Measurements from ENCODE around the gene ART1.
"Not testable (repeated sequence)": the region's sequence is repeated elsewhere in the genome, so short reads cannot be mapped to it uniquely, and the experiment has no call there.

The ART1 gene

DNA sequence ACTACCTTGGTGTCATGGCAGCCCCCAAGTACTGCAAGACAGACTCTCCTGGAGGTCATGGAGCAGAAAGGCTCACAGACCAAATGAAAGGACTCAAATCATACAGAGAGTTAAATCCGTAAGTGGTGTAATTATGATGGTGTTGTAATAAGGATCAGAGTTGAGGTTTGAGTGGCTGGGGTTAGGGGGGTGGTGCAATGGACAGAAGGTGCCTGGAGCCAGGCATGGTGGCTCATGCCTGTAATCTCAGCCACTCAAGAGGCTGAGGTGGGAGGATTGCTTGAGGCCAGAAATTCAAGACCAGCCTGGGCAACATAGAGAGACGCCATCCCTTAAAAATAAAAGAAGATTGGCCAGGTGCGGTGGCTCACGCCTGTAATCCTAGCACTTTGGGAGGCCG lies 21.8 kb upstream of the ART1 start:
- H3K9me3 Mint-ChIP-seq, result no peaks in the 10 kb centered on the region
- ATAC-seq (no peak), DNase-seq (no peak)
- no peak overlapping the region for H3K27ac Mint-ChIP-seq
- H3K4me3 Mint-ChIP-seq, result no peak overlapping the region
- H3K4me1 Mint-ChIP-seq, result peaks cover 11% of the 10 kb centered on the region
- peaks cover 12% of the 10 kb centered on the region for H3K27me3 Mint-ChIP-seq

DNA sequence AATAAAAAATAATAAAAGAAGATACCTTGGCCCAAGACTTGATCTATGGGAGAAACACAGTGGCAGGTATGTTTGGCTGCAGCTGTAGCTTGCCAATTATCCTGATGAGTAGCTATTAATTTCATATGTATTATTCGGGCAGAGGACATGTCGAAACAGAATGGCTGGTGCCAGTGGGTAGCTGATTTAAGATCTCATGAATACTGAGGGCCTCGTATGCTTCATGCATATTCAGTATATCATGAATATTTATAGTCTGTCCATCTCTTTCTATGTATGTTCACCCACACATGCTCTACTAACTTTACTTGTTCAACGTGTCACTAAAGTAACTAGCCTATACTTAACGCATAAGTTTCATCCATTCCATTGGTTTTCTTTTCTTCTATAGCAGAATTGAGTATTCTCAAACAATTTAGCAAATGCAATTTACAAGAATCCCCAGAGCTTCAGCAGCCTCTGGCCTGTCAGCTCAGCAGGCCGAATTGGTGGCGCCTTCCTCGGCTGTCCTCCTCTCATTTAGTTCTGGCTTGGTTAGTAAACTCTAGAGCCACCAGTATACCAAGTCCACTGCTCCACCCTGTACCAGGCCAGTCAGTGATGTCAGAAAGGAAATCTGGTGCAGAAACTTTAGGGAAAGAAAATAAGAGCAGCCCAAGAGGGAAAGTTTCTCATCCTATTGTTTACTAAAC lies 21.0 kb upstream of the ART1 start:
- Mint-ChIP-seq H3K9me3 (no peaks in the 10 kb centered on the region), H3K27ac (no peak overlapping the region), H3K4me3 (no peak overlapping the region), H3K4me1 (peaks cover 11% of the 10 kb centered on the region), H3K27me3 (peaks cover 12% of the 10 kb centered on the region)
- DNase-seq (no peak), ATAC-seq (no peak)

DNA sequence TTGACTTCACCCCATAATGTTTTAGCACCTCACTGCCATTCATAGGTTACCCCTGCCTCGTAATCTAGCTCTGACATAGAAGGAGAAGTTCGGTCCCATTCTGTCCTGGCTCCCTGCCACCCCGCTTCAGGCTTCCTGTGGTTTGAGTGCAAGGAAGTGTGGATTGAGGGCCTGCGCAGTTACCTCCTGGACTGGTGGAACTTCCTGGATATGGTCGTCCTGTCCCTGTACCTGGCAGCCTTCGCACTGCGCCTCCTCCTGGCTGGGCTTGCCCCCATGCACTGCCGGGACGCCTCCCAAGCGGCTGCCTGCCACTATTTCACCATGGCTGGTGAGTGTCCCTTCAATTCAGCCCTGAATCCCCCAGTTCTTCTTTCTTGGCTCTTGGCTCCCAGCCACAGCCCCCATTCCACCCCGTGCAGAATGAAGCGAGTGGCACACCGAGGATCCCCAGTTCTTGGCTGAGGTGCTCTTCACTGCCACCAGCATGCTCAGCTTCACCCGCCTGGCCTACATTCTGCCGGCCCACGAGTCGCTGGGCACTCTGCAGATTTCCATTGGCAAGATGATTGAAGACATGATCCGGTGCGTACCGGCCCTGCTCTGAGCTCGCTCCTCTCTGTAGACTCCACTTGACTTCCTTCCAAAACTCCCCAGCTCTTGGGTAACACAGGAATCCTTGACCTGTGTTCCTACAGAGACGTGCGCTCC lies 18.5 kb upstream of the ART1 start:
- DNase-seq (no peak), ATAC-seq (peak; percentile 54)
- H3K27ac Mint-ChIP-seq, result peak overlapping the region; percentile 36
- peaks cover 12% of the 10 kb centered on the region for H3K27me3 Mint-ChIP-seq
- H3K4me1 Mint-ChIP-seq, result peaks cover 11% of the 10 kb centered on the region
- H3K4me3 Mint-ChIP-seq, result no peak overlapping the region
- no peaks in the 10 kb centered on the region for H3K9me3 Mint-ChIP-seq

DNA sequence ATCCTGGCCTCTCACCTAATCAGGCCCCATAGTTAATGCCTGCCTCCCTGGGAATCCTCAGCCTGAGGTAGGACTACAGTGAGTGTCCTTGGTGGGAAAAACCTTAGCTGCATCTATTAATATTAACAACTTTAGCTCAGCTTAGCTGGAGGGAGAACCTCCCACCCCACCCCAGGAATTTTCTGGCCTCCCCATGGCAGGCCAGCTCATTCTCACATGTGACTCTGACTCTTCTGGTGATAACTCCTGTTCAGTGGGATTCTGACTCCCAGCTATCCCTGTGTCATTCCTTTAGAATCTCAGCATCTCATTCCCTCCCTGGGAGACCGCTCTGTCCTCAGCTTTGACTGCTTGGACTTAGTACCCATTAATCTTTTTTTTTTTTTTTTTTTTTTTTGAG lies 17.6 kb upstream of the ART1 start:
- no peak overlapping the region for H3K27ac Mint-ChIP-seq
- peaks cover 12% of the 10 kb centered on the region for H3K27me3 Mint-ChIP-seq
- H3K4me1 Mint-ChIP-seq, result peaks cover 11% of the 10 kb centered on the region
- DNase-seq (no peak), ATAC-seq (no peak)
- no peaks in the 10 kb centered on the region for H3K9me3 Mint-ChIP-seq
- no peak overlapping the region for H3K4me3 Mint-ChIP-seq

DNA sequence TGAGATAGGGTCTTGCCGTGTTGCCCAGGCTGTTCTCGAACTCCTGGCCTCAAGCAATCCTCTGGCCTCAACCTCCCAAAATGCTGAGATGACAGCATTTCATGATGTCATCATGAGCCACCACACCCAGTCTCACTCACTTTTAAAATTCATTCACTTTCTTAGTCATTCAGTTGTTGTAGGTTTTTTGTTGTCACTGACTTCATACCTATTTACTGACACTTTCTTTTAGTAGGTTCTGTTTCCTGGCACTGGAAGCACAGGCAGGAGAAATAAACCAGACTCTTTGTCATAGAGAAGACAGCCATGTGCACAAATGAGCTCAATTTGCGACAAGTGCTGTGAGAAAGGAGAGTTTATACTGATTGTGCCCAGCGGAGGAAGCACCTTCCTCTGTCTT lies 13.6 kb upstream of the ART1 start:
- H3K27ac Mint-ChIP-seq, result peak overlapping the region in 1 of 2 donors; percentile 6
- no peak for DNase-seq
- no peaks in the 10 kb centered on the region for H3K9me3 Mint-ChIP-seq
- H3K27me3 Mint-ChIP-seq, result peaks cover 10% of the 10 kb centered on the region
- no peak for ATAC-seq
- peaks cover 7% of the 10 kb centered on the region for H3K4me1 Mint-ChIP-seq
- no peak overlapping the region for H3K4me3 Mint-ChIP-seq

DNA sequence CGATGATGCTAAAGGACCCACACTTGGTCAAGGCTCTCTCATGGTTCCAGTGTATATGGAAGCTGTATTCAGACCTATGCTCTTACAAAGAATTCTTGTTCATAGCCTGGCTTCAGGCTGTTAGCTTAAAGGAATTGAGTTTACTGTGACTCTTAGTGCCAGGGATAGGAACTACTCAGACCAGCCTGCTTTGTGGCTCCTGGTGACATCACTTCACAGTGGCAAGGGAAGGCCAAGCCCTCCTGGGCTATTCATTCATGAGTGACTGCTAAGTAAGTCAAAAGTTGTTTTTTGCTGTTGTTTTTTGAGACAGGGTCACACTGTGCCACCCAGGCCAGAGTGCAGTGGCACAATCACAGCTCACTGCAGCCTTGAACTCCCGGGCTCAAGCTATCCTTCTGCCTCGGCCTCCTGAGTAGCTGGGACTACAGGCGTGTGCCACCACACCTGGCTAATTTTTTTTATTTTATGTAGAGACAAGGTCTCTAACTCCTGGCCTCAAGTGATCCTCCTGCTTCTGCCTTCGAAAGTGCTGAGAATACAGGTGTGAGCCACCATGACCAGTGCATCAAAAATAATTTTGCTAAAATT lies 12.8 kb upstream of the ART1 start:
- DNase-seq (no peak), ATAC-seq (no peak)
- H3K9me3 Mint-ChIP-seq, result no peaks in the 10 kb centered on the region
- peaks cover 2% of the 10 kb centered on the region for H3K27me3 Mint-ChIP-seq
- H3K4me3 Mint-ChIP-seq, result no peak overlapping the region
- no peaks in the 10 kb centered on the region for H3K4me1 Mint-ChIP-seq
- peak overlapping the region in 1 of 2 donors; percentile 44 for H3K27ac Mint-ChIP-seq

DNA sequence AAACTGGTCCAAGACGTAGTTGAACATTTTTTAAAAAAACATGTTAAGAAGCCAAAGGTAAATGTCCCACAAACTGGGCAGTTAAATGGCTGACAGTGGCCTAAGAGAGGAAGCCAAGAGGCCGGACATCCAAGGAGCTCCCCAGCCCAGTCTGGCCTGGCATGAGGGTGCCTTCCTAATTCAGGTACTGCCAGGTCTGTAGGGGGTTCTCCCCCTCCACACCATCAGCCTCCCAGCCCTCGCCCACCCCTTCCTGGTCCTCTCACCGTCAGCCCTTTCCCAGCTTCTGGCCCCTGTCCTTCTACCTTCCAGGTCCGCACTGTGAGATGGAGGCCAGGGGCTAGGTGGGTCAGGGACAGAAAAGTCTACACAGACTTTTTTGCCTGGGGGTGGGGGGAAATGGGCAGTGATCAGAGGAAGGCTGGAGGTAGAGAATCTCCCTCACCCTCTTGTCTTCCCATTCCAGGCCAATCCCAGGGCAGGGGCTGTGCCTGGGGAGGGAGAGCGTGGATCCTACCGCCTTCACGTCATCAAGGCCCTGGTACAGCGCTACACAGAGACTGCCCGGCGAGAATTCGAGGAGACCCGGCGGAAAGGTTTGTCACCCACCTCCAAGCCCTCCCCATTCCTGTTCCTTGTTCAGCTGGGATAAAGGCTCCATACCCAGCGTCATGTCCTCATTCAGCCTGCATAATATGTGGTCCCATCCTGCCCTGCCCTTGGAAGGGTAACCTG lies 9.1 kb upstream of the ART1 start:
- peaks cover 19% of the 10 kb centered on the region for H3K27me3 Mint-ChIP-seq
- DNase-seq, result no peak
- no peak overlapping the region for H3K4me3 Mint-ChIP-seq
- no peak overlapping the region for H3K27ac Mint-ChIP-seq
- no peak for ATAC-seq
- H3K9me3 Mint-ChIP-seq, result no peaks in the 10 kb centered on the region
- no peaks in the 10 kb centered on the region for H3K4me1 Mint-ChIP-seq

DNA sequence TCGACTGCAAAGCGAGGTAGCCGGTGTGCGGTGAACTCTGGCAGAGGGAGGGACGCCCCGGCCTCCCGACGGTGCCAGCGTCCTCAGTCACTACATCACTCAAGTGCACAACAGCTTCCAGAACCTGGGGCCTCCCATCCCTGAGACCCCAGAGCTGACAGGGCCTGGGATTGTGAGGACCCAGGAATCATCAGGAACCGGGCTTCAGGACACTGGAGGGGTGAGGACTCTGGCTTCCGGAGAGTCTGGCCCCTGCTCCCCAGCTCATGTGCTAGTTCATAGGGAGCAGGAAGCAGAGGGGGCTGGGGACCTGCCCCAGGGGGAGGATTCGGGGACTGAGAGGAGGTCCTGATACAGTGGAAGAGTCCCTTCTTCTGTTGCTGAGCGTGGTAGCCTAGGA lies 7.7 kb upstream of the ART1 start:
- Mint-ChIP-seq H3K27me3 (peaks cover 30% of the 10 kb centered on the region), H3K4me3 (no peak overlapping the region), H3K4me1 (peaks cover 7% of the 10 kb centered on the region), H3K9me3 (no peaks in the 10 kb centered on the region), H3K27ac (peak overlapping the region in 1 of 2 donors; percentile 83)
- ATAC-seq, result no peak
- no peak for DNase-seq

DNA sequence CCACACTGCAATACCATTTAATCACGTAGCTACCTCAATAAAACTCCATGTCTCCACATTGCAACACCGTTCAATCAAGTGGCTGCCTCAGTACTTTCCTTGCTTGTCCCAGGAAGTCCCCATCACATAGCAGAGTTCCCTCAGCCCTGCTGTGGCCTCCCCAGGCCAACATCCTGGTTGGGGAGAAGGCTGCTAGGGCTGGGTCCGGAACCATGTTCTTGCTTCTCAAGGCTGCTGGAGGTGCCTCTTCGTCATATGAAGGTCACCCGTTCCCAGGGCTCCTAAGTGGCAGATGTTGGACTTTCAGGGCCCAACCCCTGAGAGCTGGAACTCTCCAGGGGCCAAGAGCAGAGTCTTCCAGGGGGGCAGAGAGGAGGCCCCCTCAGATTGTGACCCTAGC lies 6.4 kb upstream of the ART1 start:
- H3K9me3 Mint-ChIP-seq, result no peaks in the 10 kb centered on the region
- no peak for ATAC-seq
- no peak overlapping the region for H3K27ac Mint-ChIP-seq
- H3K4me1 Mint-ChIP-seq, result peaks cover 13% of the 10 kb centered on the region
- peaks cover 43% of the 10 kb centered on the region for H3K27me3 Mint-ChIP-seq
- H3K4me3 Mint-ChIP-seq, result no peak overlapping the region
- no peak for DNase-seq

DNA sequence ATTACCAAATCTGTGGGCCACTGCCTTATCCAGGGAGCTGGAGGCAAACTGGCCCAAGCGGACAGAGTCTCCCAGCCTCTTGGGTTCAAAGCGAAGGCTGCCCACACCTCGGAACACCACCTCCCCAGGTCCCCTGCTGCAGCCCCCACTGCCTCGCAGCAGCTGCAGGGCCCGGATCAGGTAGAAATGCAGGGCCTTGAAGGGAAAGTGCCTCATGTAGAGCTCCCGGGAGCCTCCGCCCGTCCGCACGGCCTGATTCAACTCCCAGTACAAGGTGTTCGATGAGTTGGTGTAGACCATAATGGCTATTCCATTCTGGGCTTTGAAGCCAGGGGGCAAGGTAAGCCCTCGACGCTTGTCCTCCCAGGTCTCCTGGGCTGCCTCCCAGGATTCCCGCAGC lies 5.1 kb upstream of the ART1 start:
- no peaks in the 10 kb centered on the region for H3K9me3 Mint-ChIP-seq
- H3K4me3 Mint-ChIP-seq, result no peak overlapping the region
- H3K27me3 Mint-ChIP-seq, result peaks cover 56% of the 10 kb centered on the region
- H3K4me1 Mint-ChIP-seq, result peaks cover 13% of the 10 kb centered on the region
- no peak for ATAC-seq
- no peak overlapping the region for H3K27ac Mint-ChIP-seq
- no peak for DNase-seq

DNA sequence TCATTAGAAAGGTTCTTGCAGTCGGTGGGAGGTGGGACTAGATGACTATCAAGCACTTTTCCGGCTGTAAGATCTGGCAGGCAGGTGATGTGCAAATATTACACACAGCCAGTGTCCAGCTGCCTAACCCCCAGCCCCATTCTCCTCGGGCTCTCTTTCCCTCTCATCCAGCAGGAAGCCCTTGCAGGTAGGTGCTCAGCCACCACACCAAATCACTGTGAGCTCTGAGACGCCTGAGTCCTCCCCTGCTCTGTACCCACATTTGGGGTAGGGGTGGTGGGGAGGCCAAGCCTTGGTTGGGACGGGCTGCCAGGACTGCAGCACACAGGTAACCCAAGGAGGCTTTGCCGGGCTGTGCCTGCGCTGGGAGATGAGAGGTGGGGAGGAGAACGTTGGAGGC lies 3.7 kb upstream of the ART1 start:
- ATAC-seq (no peak), DNase-seq (no peak)
- Mint-ChIP-seq H3K27me3 (peaks cover 68% of the 10 kb centered on the region), H3K4me1 (peaks cover 13% of the 10 kb centered on the region), H3K27ac (peak overlapping the region in 1 of 2 donors; percentile 13), H3K4me3 (peak overlapping the region; percentile 50 to 67), H3K9me3 (no peaks in the 10 kb centered on the region)

DNA sequence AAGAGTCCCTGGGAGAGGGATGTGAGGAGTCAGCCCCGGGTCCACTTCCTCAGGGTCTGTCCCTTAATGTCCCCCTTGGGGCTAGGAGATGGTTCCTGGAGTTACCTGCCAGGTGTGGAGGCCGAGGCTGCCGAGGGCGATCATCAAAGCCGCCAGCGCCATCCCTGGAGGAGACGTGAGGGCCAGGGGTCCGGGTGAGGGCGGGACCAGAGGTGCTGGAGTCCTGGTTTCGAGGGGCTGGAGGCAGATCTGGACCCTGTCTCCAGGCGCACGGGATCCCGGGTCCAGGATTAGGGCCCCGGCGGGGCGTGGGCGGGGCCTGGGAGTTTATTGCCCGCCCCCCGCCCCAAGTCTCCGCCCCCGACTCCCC lies 3.2 kb upstream of the ART1 start, which contains the start of gene ART5:
Gene ART5, minus strand, starts transcription at position 292 of the 370 bp plus-strand sequence. Its CDS starts 130 bp downstream, at position 162.
- H3K4me3 Mint-ChIP-seq, result peak within 1 kb of the TSS; percentile 67 to 77
- ATAC-seq (peak; percentile 29), DNase-seq (no peak)
- H3K9me3 Mint-ChIP-seq, result no peaks in the 10 kb centered on the region
- peaks cover 68% of the 10 kb centered on the region for H3K27me3 Mint-ChIP-seq
- H3K4me1 Mint-ChIP-seq, result peaks cover 13% of the 10 kb centered on the region
- peak within 1 kb of the TSS in 1 of 2 donors; percentile 60 for H3K27ac Mint-ChIP-seq

DNA sequence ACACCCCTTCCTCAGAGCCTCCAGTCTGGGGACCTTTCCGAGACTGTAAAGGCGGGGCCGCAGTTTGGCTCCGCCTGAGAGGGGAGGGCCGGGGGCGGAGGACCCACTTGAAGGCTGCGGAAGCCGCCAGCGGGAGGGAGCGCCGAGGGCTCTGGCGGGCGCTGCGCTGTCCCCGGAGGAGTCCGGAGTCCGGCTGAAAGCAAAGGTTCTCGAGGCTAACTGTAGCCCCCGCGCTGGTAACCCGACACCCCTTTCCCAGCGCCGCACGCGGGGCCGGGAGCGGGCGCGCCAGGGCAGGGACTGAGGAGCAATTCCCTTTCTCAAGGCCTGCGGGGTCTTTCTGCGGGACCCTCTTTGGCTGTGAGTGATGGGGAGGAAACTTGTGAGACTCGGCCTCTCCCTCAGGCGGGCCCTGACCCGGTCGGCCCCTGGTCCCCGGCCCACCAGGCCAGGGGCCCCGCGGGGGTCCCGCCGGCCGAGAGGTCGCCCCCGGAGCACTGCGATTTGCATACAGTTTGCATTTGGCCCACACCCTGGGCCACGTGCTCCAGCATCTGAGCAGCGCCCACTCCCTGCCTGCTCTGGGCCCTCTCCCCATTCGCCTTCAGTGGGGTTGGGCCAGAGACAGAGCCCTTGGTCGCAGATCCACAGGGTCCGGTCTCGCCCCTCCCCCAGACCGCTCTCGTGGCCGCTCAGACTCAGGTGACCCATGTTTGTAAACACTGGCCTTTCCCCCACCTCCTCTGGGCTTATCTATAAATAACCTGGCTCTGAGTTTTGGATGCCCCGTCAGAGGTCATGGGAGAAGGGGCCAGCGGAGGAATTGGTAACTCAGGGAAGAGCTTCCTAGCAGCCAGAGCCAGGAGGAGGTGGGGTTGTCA lies 2.6 kb upstream of the ART1 start:
- ATAC-seq (peak; percentile 79), DNase-seq (peak; percentile 21 to 41)
- peaks cover 13% of the 10 kb centered on the region for H3K4me1 Mint-ChIP-seq
- peaks cover 68% of the 10 kb centered on the region for H3K27me3 Mint-ChIP-seq
- H3K4me3 Mint-ChIP-seq, result peak overlapping the region; percentile 64 to 77
- peak overlapping the region in 1 of 2 donors; percentile 60 for H3K27ac Mint-ChIP-seq
- H3K9me3 Mint-ChIP-seq, result no peaks in the 10 kb centered on the region

DNA sequence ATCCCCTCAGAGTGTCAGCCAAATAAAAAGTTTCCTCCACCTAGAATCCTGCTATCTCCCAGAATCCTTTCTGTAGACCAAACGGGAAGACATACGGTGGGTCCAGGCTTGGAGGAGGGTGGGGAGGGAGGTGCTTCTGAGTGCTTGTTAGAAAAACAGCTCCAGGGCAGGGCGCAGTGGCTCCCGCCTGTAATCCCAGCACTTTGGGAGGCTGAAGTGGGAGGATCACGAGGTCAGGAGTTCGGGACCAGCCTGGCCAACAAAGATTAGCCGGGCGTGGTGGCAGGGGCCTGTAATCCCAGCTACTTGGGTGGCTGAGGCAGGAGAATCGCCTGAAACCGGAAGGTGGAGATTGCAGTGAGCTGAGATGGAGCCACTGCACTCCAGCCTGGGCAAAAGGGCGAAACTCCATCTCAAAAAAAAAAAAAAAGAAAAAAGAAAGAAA lies 1.8 kb upstream of the ART1 start:
- peaks cover 73% of the 10 kb centered on the region for H3K27me3 Mint-ChIP-seq
- not testable (repeated sequence) for H3K9me3 Mint-ChIP-seq, H3K4me3 Mint-ChIP-seq, H3K27ac Mint-ChIP-seq, DNase-seq, ATAC-seq
- peaks cover 13% of the 10 kb centered on the region for H3K4me1 Mint-ChIP-seq

DNA sequence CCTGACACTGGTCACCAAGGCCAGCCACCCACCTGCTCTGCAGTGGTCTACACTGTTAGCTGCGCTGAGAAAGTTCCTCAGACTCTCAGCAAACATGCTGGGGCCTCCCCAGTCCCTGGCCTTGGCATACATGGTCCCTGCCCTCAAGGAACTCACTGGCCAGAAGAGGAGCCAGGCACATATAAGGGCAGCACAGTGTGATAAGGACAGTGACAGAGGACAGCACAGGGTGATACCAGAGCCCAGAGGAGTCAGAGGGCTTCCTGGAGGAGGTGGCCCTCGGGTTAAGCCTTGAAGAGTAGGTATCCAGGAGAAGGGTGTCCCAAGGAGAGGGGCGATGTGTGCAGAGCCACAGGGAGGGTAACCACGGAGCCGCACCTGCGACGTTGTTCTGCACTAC lies 624 bp downstream of the ART1 start:
- Mint-ChIP-seq H3K27me3 (peaks cover 78% of the 10 kb centered on the region), H3K9me3 (no peaks in the 10 kb centered on the region), H3K4me1 (peaks cover 19% of the 10 kb centered on the region), H3K4me3 (no peak overlapping the region), H3K27ac (no peak overlapping the region)
- ATAC-seq (no peak), DNase-seq (no peak)
